GM18505 (cell line): ENCODE results near the gene DPEP3.

ENCODE experiments used
- ATAC-seq: cut with Tn5 transposase; IDR thresholded peaks from one replicate; pipeline ENCODE4 v1.9.1; 2021; ENCODE audit not compliant: unreplicated experiment
- POLR2A ChIP-seq: IDR thresholded peaks from 4 replicates; pipeline ENCODE4 v1.6.1; 2011; ENCODE audit warnings: borderline replicate concordance; ENCODE audit not compliant: insufficient read depth, insufficient read length; ENCODE audit errors: extremely low read depth

The DPEP3 gene

DNA sequence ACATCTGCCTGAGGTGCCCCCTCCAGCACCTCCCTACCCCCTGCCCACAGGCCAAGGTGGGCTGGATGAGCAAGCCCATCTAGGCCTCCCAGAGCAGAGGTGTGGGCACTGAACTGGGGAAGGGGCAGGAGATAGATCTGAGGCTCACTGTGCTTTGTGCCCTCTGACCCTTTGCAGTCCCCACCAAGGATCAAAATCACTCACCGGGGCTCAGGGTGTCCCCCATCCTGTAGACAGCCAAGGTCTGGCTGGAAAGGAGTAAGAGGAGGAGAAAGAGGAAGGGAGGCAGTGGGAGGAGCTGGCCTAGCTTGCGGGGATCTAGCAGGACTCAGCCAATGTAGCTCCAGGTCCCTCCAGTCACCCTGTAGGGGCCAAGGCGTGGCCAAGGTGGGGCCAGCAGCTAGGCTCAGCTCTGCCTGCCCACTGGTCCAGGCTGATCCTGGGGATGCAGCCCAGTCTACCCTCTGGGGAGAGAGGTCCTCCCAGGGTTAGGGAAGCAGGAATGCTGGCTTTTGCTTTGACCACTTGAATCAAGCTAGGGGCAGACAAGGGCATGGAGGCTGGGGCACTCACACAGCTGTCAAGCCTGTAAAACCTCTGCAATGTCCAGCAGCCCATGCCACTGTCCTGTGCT lies 13.6 kb downstream of the DPEP3 start:
- no peak for ATAC-seq
- TF ChIP-seq POLR2A = no peak

DNA sequence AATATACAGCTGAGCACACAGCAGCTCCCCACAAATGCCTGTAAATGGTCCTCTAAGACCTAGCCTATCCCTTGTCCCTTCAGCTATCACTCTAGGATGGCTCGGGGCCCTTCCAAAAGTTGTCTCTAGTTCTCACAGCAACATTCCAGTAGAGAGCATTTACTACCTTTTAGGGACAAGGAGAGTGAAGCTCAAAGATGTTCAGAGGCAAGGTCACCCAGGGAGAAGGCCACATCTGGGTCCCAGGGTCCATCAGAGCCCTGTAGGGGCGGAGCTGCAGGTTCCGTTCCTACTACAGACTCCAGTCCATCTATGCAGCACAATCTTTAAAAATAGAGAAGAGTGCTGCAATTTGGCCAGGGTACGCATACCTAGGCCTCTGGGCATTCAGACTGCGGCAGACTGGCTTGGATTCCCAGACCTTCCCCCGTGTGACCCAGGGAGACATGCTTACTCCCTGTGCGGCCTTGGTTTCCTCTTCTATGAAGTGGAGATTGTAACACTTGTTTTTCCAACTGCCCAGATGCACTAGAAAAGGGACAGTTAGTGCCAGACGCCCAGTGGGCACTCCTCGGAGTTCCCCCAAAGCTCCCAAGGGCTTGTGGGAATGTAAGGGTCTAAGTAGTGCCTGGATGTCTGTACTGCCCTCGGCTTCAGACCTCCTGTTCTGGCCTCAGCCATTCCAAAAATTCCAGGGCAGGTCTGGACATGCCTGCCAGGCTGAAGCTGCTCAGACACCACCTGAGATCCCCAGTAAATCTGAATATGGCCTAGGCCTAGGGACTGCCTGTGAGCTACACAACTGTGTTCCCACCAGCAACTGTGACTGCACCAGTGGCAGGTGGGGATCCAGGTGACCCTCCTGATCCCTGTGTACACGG lies 14.4 kb downstream of the DPEP3 start:
- no peak for ATAC-seq
- TF ChIP-seq POLR2A = no peak

DNA sequence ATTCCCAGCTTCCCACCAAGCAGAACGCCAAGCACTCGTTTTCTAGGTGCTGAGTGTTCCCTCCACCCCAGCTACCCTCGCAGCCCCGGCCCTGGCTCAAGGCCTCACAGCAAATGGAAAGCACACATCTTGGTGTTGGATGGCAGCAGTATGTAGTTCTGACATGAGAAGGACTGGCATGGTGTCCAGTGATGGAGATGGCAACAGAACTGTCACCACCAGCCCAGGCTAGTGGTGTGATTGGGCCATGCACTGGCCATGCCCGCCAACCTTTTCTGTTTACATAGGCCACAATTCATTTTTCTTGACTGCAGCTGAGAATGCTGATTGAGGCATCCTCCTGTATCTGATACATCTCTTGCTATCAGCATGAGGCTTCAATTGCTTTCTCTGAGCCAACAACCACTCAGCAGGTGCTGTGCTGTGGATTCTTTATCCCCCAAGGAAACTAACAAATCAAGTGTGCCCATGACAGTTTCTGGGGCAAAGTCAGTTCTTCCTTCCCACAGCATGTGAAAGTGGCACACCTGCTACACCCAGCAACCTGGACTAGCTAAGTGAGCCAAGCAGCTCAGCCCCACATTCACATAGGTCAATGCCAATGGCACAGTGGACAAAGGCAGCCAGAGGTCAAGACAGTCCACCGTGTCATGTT lies 15.7 kb downstream of the DPEP3 start:
- no peak for TF ChIP-seq POLR2A
- ATAC-seq = no peak

DNA sequence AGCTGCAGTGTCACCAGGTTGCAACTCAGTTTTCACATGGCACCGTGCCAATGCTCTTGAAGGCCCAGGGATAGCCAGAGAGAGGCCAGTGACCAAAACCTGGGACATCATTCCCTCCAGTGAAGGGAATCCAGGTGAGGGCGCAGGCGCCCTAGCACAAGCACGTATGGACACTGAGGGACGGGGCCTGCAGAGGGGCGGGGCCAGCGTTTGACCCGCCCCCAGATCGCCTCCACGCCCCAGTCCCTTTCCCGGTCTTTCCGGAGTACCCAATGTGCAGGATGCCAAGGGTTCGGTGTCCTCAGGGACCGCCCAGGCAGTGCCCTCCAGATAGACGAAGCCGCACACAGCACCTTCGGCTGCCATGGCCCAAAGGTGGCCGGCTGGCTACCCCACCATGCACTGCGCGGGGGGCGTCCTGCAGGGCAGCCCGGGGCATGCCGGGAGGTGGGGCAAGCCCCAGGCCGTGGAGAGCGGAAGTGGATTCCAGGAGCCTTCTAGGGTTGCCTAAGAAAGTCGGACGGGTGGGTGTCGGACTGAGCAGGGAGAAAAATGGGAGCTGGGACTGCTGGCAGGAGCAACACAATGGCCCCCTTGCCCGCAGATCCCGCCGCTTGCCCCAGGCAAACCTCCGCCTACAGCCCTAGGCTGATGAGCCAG lies 16.5 kb downstream of the DPEP3 start:
- no peak for TF ChIP-seq POLR2A

DNA sequence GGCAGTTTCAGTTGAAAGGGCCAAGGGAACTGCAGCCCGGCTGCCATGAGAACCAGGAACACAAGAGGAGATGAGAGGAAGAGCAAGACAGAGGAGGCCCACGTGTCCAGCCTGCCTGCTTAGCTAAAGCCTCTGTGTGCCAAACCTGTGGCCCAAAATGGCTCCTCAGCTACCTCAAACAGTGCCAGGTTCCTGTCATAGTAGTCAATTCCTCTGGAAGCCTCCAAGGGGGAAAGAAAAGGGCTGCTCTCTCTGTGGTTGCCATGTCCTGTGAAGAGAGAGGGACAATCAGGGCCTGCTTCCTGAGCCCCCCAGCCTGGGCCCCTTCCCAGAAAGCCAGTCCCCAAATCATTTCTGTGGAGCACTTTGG lies 17.0 kb downstream of the DPEP3 start:
- no peak for ATAC-seq
- TF ChIP-seq POLR2A = no peak

More for the DNA sequence above, 16.5 kb downstream of the DPEP3 start:
- no peak for ATAC-seq

DNA sequence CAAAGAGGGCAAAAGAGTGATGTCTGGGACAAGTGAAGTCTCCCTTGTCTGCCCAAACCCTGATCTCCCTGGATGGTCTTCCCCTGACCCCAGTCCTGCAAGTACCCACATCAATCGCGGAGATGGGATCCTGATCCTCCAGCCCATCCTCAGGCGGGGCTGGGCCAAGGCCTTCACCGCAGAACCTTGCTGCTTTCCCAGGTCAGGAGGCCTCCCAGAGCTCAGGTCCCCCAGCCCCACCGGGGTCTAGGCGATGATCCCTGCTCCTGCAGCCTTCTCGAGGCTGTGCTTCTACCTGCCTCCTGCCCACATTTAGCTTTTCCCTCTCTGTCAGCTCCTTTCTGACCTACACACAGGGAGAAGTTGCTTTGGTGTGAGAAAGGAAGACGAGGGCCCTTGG lies 18.2 kb downstream of the DPEP3 start:
- no peak for ATAC-seq
- TF ChIP-seq POLR2A = no peak

DNA sequence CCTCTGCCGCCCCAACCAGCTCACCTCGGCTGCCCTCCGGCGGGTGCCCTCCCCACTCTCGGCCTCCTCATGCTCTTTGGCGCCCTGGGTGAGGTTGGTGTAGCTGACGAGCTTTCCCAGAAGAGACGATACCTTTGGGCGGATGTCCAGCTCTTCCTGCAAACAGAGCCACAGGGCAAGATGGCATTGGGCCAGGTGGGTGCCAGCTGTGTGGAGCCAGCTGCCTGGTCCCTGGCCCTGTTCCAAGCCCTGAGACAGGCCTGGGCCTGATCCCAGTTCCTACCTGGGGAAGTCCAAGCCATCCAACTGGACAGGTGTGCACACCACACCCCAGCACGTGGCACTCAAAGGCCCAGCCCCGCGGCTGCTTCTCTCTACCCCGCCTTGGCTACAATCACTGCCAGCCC lies 18.7 kb downstream of the DPEP3 start:
- TF ChIP-seq POLR2A = no peak
- no peak for ATAC-seq

DNA sequence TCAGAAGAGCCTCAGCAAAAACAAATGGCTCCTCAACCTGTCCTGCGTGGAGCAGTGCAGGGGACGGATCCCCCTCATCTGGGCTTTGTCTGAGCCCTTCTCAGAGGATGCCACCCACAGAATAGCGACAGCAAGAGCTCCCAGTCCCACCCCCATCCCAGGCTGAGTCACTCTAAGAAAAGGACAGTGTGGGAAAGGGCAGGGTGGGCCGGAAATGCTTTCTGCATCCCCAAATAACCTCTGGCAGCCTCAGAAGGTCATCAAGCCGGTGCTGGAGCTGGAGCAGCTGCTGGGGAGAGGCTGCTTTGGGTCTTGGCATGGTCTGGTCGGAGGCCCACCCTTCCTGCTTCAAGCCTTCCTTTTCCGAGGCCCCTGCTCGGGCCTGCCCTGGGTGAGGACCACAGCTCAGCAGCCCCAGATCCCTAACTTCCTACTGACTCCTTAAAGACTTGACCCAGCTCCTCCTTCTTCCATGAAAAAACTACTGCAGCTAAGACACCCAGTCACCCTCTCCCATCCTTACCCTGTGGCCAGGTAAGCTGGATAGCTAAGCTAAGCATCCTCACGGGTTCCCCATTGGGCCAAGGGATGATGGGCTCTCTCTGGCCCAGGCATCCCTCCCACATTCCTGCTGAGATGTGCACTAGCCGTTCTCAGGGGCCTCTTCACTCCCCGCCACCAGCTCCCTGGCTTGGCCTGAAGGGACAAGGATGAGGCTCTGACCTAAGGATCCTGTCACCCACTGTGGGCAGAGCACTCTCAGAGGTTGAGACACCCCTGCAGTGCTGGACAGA lies 20.6 kb downstream of the DPEP3 start:
- TF ChIP-seq POLR2A = no peak
- no peak for ATAC-seq

DNA sequence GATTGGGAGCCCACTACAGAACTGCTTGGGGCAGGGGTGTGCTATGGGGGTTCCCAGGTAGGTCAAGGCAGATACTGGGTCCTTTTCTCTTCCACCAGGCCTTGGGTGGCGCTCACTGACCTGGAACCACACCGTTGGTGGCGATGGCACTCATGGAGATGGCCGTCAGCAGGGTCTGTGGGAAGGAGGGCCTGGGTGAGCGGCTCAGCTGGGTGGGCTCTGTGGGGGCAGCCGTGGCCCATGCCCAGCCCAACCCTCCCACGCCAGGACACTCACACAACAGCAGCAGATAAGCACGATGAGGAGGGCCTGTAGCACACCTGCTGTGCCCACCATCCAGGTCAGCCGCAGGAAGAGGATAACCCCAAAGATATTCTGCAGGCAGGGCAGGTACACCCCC lies 22.7 kb downstream of the DPEP3 start:
- no peak for ATAC-seq
- TF ChIP-seq POLR2A = no peak

DNA sequence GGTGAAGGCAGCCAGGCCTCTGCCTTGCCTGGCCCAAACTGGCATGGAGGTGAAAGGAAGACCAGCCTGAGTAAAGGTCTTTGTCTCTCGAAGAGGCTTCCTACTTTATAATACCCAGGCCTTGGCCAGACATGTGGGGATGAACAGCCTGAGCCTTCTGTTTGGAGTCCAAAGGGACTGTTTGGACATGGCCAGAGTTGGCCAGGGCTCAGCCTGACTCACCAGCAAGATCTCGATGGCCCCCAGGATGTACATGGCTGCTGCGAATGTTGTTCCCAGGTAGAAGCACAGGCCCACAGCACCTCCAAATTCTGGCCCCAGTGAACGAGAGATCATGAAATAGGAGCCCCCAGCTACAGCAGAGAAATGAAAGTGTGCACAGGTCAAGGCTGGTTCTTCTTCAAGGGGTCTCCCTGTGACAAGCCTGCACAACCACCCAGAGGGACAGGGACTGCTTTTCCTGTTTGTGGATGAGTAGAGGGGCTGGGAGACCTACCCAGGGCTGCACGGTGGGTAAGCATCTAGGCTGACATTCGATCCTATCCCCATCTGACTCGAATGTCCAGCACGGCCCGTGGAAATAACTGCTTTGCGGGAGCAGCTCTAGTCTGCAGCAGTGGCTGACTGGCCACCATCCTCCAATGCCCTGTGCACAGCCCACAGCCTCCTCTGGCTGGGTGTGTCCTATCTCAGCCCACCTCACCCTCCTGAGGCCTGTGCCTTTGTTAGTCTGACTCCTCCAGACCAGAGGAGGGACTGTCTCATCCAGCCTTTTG lies 25.7 kb downstream of the DPEP3 start:
- ATAC-seq = no peak
- no peak for TF ChIP-seq POLR2A

DNA sequence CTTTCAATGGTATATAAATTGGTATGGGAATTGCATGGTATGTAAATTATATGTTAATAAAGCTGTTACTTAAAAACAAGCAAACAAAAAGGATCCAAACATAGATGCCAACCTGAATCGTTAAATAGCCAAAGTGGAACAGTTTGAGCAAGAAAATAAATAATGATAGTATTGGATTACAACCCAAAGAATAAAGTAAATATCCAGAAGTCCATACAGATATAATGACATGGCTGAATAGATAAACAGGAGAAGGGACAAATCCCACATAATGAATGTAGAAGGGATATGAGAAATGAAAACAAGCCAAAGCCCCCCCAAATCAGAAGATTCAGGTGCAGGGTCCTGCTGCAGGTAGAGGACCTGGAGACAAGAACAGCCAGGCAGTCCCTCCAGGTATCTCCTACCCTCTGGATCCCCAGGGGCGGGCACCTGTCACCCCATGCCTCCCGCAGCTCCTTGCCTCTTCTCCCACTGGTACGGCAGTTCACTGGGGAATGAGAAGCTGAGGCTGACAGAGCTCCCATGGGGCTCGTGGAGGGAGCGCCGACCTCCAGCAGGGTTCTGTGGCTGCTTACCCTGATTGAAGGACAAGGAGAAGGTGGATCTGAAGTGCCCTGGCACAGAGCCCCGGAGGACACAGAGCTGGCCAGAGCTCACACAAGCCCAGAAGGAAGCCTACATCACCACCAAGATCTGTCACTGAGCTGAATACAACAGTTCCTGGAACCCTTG lies 26.5 kb downstream of the DPEP3 start:
- no peak for ATAC-seq
- no peak for TF ChIP-seq POLR2A
